ENCODE measurements around the gene KLF9. TPM values are rescaled to one million over a fixed set of nuclear protein-coding genes. Genes with fewer than 3 reads are reported as not detected.
A peak's percentile ranks its signal among the peaks of the same experiment; 100 is the strongest.

Gene KLF9
- total RNA-seq, 1 experiment from 2014 or later: 7.0 TPM

GRCh38 chr9:70421272-70422180 is 7.1 kb upstream of the KLF9 start:
- no peaks in the 10 kb centered on the region for H3K79me2 ChIP-seq (ENCODE audit: low read depth)
- H4K20me1 ChIP-seq (ENCODE audit: insufficient read depth): no peaks in the 10 kb centered on the region
- H3K9me2 ChIP-seq (ENCODE audit: insufficient read depth): no peaks in the 10 kb centered on the region
- ChIA-PET POLR2A (ENCODE audit: unreplicated experiment) (interaction anchor here (0.6 to 1.7 kb wide), 6 partner anchors 28 to 1228 kb away, joined by 3 to 24 read pairs (median 6); no protein-coding TSS in a partner anchor), CTCF (no interaction called here)
- BruUV-seq (replicated peaks): no TSS peak
- H3K4me3 ChIP-seq: peak overlapping the region; percentile 82; the same call in 1 of the 2 replicates
- H3K4me1 ChIP-seq (replicated peaks; ENCODE audit: insufficient read depth): peaks cover 15% of the 10 kb centered on the region
- intact Hi-C loops (cut with micrococcal nuclease; ENCODE audit: unreplicated experiment): loop anchor here (2.0 to 10.0 kb wide), 2 partner anchors 57 to 153 kb away; no protein-coding TSS in a partner anchor
- peak overlapping the region; percentile 98 for H3K4me2 ChIP-seq
- no peaks in the 10 kb centered on the region for H3K36me3 ChIP-seq (ENCODE audit: low read depth)
- no peaks in the 10 kb centered on the region for H3K27me3 ChIP-seq (ENCODE audit: insufficient read depth, low read depth)
- peak overlapping the region; percentile 97; the same call in 1 of the 2 replicates for H3K27ac ChIP-seq
- TF ChIP-seq CTCF (conservative IDR thresholded peaks at IDR 0.05) (no peak), EZH2 (IDR thresholded peaks at IDR 0.05; ENCODE audit: low read depth) (no peak)
- peaks cover 33% of the 10 kb centered on the region; the same call in 1 of the 2 replicates for H3F3A ChIP-seq (ENCODE audit: insufficient read depth, low read depth)
- no peak for DNase-seq
- H3K9me3 ChIP-seq (ENCODE audit: insufficient read depth, low read depth): no peaks in the 10 kb centered on the region
- no peak overlapping the region for H2AFZ ChIP-seq

GRCh38 chr9:70420441-70421271 is 6.2 kb upstream of the KLF9 start:
- H3K27ac ChIP-seq: peak overlapping the region; percentile 97
- POLR2A ChIA-PET (ENCODE audit: unreplicated experiment): interaction anchor here (0.5 to 1.7 kb wide), 6 partner anchors 40 to 1227 kb away, joined by 3 to 24 read pairs (median 7); no protein-coding TSS in a partner anchor
- H3K36me3 ChIP-seq (ENCODE audit: low read depth): no peaks in the 10 kb centered on the region
- intact Hi-C loops (cut with micrococcal nuclease; ENCODE audit: unreplicated experiment): loop anchor here (1.0 to 10.0 kb wide), 5 partner anchors 8 to 182 kb away; no protein-coding TSS in a partner anchor
- no peaks in the 10 kb centered on the region for H4K20me1 ChIP-seq (ENCODE audit: insufficient read depth)
- no peaks in the 10 kb centered on the region for H3K27me3 ChIP-seq (ENCODE audit: insufficient read depth, low read depth)
- no peaks in the 10 kb centered on the region for H3K79me2 ChIP-seq (ENCODE audit: low read depth)
- CTCF ChIA-PET: no interaction called here
- peaks cover 33% of the 10 kb centered on the region; the same call in 1 of the 2 replicates for H3F3A ChIP-seq (ENCODE audit: insufficient read depth, low read depth)
- TF ChIP-seq CTCF (conservative IDR thresholded peaks at IDR 0.05) (no peak), EZH2 (IDR thresholded peaks at IDR 0.05; ENCODE audit: low read depth) (no peak)
- H3K4me1 ChIP-seq (replicated peaks; ENCODE audit: insufficient read depth): peaks cover 15% of the 10 kb centered on the region
- BruUV-seq (replicated peaks): TSS peak; percentile 50
- no peaks in the 10 kb centered on the region for H3K9me3 ChIP-seq (ENCODE audit: insufficient read depth, low read depth)
- H3K9me2 ChIP-seq (ENCODE audit: insufficient read depth): no peaks in the 10 kb centered on the region
- peak overlapping the region; percentile 82 for H3K4me3 ChIP-seq
- DNase-seq: peak in 1 of 2 experiments; percentile 72
- H2AFZ ChIP-seq: peak overlapping the region; percentile 86
- H3K4me2 ChIP-seq: peak overlapping the region; percentile 98
